GM10847 (cell line): ENCODE data around the gene AP5B1.

ENCODE experiments used
- POLR2A ChIP-seq: IDR thresholded peaks from 2 replicates; pipeline ENCODE4 v1.6.1; 2011; ENCODE audit not compliant: insufficient read length; ENCODE audit errors: extremely low read depth

The AP5B1 gene

GRCh38 chr11:65790902-65791650 is 10.3 kb upstream of the AP5B1 start:
- TF ChIP-seq POLR2A = no peak

DNA sequence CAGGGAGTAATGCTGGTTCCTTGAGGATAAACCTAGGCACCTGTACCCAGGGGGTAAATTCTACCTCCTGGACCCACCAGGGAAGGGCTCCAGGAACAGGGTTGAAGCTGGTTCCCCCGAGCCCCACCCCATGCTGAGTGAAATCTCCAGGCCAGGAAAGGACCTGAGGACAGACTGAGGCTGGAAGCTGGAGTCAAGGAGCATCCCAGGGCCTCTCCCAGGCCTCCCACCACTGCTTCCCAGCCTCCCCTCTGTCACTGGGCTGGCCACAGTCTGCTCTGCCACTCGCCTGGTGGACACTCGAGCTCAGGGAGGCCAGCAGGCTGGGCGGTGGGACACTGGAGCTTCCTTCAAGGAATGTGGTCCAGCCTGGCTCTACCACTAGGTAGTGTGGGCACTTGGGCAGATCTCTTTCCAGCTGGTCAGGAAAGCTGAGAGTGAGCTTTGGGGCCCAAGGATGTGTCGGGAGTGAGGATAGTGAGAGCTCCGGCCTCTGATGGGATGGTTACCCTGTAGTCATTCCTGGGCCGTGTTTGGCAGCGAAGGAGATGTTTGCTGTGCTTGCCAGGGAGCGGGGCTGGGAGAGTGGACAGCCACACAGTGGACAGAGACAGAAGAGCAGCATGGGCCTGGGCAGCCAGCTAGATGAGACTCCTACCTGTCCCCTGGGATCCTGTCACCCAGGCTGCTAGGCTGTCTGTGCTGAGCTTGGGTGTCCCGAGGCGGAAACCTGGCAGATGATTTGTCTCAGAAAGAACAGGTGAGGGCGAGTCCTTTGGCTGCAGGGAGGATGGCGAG is 9.5 kb upstream of the AP5B1 start:
- TF ChIP-seq POLR2A = no peak

GRCh38 chr11:65789230-65790103 is 8.7 kb upstream of the AP5B1 start:
- TF ChIP-seq POLR2A = no peak

DNA sequence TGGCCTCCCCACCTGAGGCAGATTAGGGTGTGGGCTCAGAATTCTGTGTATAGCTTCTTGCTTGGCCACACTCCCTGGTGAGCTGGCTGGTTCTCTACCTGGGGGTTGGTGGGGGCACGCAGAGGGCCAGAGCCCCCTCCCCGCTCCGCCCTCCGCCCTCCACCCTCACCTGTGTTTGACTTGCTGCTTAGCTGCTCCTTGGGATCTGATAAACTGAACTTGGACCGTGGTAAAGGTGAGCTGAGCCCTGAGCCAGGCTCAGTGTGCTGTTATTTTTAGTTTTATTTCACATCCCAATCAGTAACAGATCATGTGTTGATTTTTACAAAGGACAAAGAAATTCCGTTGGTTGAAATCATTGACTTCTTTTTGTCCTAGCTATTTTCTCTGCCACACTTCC is 8.0 kb upstream of the AP5B1 start:
- no peak for TF ChIP-seq POLR2A

GRCh38 chr11:65787649-65788622 is 7.2 kb upstream of the AP5B1 start:
- no peak for TF ChIP-seq POLR2A

DNA sequence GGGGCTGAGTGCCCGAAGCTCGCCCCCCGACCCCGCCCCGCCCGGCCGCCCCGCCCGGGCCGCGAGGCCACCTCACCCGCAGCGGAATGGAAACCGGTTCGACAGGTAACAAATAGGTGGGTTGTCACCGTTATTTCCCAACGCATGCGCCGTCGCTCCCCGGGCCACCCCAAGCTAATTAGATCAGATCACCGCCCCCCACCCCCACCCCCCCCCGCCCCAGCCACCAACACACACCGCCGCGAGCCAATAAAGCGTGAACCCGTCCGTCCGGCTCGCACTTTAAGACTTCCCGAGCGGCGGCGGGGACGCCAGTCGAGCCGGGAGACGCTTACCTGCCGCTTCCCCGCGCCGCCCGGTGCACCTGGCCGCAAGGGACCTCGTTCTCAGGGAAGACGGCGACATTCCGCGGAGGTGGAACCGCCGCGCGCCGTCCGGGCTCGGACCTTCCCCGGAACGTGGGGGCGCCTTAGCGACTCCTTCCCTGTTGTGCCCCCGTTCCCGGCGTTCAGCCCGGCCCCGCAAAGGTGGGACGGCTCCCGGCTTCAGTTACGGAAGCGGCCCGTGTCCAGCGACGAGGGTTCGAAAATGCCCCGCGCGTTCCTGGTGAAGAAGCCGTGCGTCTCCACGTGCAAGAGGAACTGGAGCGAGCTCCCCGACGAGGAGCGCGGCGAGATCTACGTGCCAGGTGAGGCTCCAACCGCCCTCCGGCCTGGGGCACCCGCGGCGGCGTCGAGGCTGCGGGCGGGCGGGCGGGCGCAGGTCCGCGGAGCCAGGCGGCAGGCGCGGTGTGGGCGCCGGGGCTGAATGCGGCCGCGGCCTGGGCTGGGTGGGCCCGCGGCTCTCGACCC is 6.2 kb upstream of the AP5B1 start, which contains the start of gene OVOL1:
OVOL1 (plus strand) TSS at position 278 of the 851 bp plus-strand sequence; CDS start at position 589, 311 bp downstream.
- no peak for TF ChIP-seq POLR2A

- TF ChIP-seq POLR2A = no peak
Measured at GRCh38 chr11:65786008-65786785, 5.4 kb upstream of the AP5B1 start.

DNA sequence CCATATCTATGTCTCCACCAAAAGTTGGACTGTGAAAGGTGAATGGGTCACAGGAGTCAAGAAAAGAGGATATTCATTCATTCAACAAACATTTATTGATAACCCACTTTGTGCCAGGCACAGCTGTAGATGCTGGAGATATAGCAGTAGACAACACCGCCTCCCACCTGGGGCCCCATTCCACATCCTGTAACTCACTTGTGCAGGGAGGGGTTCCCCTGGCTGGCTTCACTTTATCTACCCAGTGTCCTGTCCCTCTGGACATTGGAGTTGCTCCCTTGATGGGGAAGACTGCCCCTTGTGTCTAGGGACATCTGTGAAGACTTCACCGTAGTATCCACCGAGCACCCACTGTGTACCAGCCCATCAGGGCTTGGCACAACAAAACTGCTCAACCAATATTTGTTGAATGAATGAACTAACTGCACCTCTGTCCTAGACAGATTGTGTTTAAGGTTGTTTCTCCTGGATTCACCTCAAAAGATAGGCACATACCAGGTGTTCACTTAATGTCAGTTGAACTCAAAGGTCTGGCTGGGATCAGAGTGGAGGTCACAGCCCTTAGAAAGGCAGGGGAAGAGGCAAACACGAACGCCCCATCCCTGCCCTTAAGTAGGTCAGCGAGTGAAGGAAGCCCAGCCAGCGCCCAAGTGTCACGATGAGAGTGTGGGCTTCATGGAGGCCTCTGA is 4.7 kb upstream of the AP5B1 start:
- no peak for TF ChIP-seq POLR2A

- TF ChIP-seq POLR2A = no peak
Measured at GRCh38 chr11:65782816-65783228, 2.0 kb upstream of the AP5B1 start.

DNA sequence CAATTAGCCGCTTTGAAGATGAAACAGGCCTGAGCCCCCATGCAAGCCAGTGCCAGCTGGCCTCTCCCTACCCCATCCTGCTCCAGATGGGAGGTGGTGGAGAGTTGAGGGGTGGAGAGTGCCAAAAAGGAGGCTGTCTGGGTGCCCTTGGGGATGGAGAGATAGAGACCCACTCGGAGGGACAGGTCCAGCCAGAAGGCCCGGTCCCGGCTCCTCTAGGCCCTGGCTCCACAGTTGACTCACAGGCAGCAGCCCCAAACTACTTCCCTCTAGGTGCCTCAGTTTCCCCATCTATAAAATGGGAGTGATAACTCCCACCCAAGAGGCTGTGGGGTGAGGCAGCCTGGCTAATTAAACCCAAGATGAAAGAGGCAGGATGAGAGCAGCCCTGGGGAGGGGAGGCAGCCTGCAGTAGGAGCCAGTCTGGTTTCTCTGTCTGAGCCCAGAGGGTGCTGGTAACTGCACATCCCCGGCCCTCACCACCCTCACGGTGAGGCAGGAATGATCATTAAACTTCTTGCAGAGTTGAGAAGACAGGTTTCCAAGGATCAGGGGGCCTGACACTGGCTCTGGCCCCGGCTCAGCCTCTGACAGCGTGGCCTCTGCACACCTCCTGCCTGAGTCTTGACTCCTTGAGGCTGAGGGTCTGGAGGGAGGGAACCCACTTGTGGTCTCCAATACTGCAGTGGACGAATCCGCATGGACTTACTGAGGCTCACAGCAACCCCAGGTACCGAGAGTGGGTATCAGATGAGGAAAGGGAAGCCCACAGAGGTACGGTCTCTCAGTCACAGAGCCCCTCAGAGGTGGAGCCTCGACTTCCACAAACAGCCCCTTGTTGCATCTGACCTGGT is 1.4 kb upstream of the AP5B1 start:
- TF ChIP-seq POLR2A = no peak
